Glomerular visceral epithelial cell (primary cell): ENCODE data around the gene PRSS53.

Source experiments
- DNase-seq: peaks from one replicate; pipeline ENCODE4 v3.0.0-alpha.2; 2016; ENCODE audit errors: extremely low spot score

Gene PRSS53

GRCh38 chr16:31094424-31095120 lies 5.8 kb upstream of the PRSS53 start, which contains the start of gene VKORC1:
TSS of gene VKORC1 (minus strand) at chr16:31094797. CDS start at chr16:31094729, 68 bp downstream.
- DNase-seq = peak; percentile 97

DNA sequence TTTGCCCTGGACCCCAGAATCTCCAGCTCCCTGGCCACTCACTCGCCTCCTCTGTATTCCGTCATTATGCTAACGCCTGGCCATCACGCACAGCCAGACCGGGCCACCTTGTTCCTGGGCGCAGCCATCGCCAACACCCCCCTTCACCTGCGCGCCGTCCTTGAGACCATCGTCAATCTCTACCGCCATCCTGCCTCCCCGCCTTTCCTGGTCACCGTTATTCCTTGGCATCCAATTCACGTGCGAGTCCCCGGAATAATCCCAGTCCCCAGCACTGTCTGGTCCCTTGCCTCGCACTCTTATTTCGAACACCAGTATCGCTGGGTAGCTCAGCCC lies 5.3 kb upstream of the PRSS53 start:
- DNase-seq = no peak

GRCh38 chr16:31093132-31093703 lies 4.5 kb upstream of the PRSS53 start:
- peak; percentile 69 for DNase-seq

DNA sequence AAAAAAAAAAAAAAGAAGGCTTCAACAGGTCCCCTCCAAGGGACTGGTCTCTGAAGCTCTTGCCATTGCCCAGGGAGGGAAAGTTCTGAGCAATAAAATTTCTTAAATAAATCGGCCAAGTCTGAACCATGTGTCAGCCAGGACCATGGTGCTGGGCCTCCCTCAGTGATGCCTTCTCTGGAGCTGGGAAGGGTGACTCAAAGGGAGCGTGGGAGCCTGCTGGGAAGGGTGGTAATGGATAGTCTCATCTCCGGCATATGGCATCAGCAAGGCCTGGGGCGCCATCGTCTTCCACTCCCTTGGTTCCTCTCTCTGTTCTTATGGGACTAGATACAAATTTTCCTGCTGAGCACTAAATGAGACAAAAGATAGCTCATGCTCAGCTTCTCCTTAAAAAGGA lies 3.6 kb upstream of the PRSS53 start:
- no peak for DNase-seq

DNA sequence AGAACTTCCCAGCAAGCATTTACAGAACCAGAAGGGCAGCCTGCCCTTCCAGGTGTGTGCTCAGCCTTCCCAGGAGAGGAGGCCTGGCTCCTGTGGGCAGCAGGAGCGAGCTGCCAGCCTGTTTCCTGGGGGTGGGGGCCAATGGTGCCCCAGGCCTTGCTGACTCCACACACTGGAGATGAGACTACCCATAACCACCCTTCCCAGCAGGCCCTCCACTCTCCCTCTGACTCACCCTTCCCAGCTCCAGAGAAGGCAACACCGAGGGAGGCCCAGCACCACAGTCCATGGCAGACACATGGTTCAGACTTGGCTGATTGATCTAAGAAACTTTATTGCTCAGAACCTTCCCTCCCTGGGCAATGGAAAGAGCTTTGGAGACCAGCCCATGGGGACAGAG lies 1.8 kb upstream of the PRSS53 start:
- DNase-seq = peak; percentile 40

- no peak for DNase-seq
Measured at GRCh38 chr16:31089199-31089598, 456 bp upstream of the PRSS53 start.

GRCh38 chr16:31087971-31088370 lies 772 bp downstream of the PRSS53 start:
- no peak for DNase-seq

- no peak for DNase-seq
Measured at GRCh38 chr16:31087481-31087880, 1.3 kb downstream of the PRSS53 start.

GRCh38 chr16:31086629-31086906 lies 2.2 kb downstream of the PRSS53 start:
- DNase-seq = no peak

DNA sequence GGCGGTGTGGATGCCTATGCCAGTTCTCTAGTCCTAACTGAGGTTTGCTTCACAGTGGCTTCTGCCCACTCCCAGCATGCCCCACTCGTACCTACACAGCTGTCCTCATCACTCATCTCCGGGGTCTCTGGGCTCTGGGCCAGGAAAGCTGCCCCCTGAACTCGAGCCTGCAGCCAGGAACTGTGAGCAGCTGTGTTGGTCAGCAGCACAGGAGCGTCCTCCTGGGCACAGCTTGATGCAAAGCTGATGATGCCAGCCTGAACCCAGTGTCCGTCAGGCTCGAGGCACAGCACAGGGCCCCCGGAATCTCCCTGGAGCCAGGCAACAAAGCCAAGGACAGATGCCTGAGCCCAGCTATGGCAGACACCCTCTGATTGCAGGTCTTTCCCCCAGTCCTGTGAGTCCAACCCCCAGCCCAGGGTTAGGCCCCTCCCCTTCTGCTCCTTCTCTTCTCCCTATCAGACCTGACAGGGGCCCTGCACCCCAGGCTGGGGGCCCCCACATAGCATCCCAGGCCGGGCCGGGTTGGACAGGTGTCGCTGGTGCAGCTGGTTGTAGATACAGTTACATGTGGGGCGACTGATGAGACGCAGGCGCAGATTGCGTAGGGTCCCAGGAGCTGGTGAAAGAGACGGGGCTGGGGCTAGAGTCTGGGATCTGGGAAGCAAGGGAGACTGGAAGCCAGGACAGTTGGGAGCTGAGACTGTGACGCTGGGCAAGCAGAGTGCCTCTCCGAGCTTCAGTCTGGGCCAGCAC lies 2.7 kb downstream of the PRSS53 start:
- DNase-seq = no peak

DNA sequence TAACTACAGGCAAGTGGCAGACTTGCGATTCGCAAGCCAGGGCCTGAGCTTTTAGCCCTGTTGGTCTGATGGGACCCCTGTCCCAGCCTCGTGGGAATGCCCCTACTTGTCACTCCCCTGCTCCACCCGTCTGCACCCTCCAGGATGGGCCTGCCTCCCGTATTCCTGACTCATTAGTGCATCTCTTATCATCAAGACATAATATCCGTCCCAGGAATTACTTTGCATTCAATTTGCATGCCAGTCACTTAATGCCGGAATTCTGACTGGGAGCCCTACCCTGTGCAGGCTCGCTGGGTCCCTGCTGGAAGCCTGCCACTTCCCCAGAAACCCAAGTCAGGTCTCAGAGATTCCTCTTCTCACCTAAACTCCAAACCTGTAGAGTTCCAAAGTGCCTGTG lies 3.3 kb downstream of the PRSS53 start:
- no peak for DNase-seq

GRCh38 chr16:31084584-31085302 lies 4.0 kb downstream of the PRSS53 start:
- DNase-seq = no peak

DNA sequence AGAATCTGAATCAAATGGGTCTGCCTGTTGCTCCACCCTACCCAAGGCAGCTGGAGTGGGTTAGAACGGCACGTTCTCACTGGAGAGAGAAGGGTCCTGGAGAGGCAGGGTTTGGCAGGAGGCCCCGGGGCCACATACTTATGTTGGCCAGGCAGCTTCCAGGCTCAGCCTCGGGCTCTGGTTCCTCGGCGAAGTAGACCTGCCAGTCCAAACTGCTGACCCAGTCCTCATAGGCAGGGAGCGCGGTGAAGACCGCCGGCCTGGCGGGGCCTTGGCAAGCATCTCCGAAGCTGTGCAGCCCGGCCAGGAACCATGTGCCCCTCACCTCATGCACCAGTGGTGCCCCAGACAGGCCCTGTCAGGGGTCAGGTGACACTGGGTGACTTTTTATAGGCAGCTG lies 4.8 kb downstream of the PRSS53 start:
- no peak for DNase-seq

DNA sequence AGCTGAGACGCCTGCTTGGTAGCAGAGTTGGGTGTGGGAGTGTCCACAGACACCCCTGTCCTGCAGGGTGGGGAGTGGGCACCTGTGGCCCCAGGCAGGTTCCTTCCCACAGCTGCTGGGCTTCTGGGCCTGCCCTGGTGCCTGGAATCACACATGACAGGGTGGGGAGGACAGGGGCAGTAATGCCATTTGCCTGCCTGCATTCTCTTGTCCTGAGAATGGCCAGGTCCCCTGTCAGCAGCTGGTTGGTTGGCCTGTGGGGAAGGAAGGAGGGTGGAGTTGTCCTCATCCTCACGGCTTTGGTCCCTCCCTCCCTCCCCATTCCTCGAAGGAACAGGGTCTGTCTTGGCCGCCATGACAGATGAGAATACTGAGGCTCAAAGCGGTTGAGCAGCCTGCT lies 5.2 kb downstream of the PRSS53 start:
- DNase-seq = no peak

DNA sequence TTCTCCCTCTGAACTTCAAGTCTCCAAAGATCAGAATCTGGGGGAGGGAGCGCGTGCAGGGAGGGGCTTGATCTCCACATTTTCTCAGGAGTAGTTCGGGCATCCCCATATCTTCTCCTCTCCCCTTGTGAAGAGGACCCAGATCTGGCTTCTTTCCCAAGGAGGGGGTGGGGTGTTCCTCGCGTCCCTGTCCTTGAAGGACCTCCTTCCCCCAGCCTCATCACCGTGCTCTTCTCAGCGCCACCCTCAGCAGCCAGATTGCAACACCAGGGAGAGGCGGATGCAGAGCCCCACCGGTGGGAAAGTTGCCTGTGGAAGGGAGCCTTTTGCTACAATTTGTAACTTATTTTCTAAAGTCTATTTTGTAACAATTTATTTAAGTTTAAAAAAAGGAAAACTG lies 5.7 kb downstream of the PRSS53 start:
- no peak for DNase-seq

- no peak for DNase-seq
Measured at GRCh38 chr16:31082368-31083045, 6.2 kb downstream of the PRSS53 start.

DNA sequence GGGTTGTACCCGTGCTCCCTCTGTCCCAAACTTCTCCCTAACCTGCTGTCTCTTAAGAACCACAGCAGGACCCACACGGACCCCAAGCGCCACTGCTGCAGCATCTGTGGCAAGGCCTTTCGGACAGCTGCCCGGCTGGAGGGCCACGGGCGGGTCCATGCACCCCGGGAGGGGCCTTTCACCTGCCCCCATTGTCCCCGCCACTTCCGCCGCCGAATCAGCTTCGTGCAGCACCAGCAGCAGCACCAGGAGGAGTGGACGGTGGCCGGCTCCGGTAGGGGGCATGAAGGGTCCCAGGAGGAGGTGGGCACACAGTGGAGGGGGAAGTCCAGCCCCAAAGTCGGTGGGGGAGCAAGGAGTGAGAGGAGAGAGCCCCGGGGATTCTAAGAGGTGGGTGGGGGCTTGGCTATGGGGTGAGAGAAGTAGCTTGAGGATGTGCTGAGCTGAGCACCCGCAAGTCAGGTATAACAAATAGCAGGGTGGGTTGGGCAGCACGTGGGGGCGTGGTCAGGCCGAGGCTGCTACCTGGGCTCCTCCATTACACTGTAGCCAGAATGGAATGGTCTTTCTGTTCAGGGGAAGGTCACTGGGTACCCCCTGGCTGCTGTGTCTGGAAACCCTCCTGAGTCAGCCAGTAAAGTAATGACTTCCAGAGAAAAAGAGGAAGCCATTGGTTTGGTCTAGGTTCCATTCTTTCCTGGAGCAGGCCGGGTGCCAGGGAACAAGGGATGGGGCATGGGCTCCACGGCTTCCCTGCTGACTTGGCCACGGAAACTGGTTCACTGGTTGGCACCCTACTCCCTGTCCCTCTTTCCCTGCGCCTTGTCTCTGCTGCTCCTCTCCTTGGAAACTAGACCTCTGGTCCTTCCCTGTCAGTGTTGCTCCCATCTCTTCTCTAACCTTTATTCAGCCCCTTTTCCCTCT lies 7.1 kb downstream of the PRSS53 start:
- DNase-seq = no peak

DNA sequence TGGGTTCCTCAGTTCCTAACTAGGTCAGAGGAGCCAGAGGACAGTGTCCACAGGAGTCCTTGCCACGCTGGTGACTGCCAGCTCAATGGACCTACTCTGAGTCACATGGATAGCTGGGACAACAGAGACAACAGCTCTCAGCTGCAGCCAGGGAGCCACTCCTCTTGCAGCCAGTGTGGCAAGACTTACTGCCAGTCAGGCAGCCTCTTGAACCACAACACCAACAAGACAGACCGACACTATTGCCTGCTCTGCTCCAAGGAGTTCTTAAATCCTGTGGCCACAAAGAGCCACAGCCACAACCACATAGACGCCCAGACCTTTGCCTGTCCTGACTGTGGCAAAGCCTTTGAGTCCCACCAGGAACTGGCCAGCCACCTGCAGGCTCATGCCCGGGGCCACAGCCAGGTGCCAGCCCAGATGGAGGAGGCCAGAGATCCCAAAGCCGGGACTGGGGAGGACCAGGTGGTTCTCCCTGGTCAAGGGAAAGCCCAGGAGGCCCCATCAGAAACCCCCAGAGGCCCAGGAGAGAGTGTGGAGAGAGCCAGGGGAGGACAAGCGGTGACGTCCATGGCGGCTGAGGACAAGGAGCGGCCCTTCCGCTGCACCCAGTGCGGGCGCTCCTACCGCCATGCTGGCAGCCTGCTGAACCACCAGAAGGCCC lies 7.9 kb downstream of the PRSS53 start:
- DNase-seq = no peak

GRCh38 chr16:31080035-31080629 lies 8.6 kb downstream of the PRSS53 start:
- DNase-seq = no peak

DNA sequence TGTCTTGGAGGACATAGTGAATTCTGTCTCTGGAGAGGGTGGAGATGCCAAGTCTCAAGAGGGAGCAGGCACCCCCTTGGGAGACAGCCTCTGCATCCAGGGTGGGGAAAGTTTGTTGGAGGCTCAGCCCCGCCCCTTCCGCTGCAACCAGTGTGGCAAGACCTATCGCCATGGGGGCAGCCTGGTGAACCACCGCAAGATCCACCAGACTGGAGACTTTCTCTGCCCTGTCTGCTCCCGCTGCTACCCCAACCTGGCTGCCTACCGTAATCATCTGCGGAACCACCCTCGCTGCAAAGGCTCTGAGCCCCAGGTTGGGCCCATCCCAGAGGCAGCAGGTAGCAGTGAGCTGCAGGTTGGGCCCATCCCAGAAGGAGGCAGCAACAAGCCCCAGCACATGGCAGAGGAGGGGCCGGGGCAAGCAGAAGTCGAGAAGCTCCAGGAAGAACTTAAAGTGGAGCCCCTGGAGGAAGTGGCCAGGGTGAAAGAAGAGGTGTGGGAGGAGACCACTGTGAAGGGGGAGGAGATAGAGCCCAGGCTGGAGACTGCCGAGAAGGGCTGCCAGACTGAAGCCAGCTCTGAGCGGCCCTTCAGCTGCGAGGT lies 9.3 kb downstream of the PRSS53 start:
- no peak for DNase-seq
